A549 (cell line): Measurements from ENCODE around the gene EP400.

Experiments used
- EP300 ChIP-seq, 2 experiments: fragments of >200 bp; sonication (Bioruptor Twin); formaldehyde crosslinking; IDR thresholded peaks; 2 replicates in 1 of 2; 3 replicates in 1 of 2; pipeline ENCODE4 v1.6.1; 2016 to 2017
- HOXA7 ChIP-seq: fragments of 250-450 bp; sonication (Bioruptor Pico); IDR thresholded peaks from 2 replicates; pipeline ENCODE4 v1.5.0; 2020; ENCODE audit warnings: mild to moderate bottlenecking, moderate library complexity
- NR3C1 ChIP-seq: fragments of >200 bp; sonication (Bioruptor Twin); formaldehyde crosslinking; IDR thresholded peaks from 3 replicates; pipeline ENCODE4 v1.6.1; 2017
- RFX5 ChIP-seq: fragments of 450-650 bp; IDR thresholded peaks from 2 replicates; pipeline ENCODE4 v1.7.1; 2014; ENCODE audit warnings: antibody characterized with exemption, mild to moderate bottlenecking, moderate library complexity

- TF ChIP-seq RFX5 = no peak
- TF ChIP-seq NR3C1 = no peak
- TF ChIP-seq HOXA7 (CRISPR knock-in tag) = no peak
- no peak for TF ChIP-seq EP300 (IDR thresholded peaks at IDR 0.05)
Observed at GRCh38 chr12:132021031-132021871, 71.5 kb downstream of the EP400 start.
